OCI-LY1 (cell line): ENCODE measurements around the gene CD33.

ENCODE experiments used
- CTCF ChIP-seq: fragments of 200-600 bp; sonication (generic), shearing (Covaris generic); IDR thresholded peaks from 2 replicates; pipeline ENCODE4 v1.5.1; 2017; ENCODE audit warnings: mild to moderate bottlenecking, antibody characterized with exemption, low read length, moderate library complexity, mixed read lengths
- EZH2 ChIP-seq: fragments of 200-600 bp; sonication (generic), shearing (Covaris generic); IDR thresholded peaks from 2 replicates; pipeline ENCODE4 v1.8.0; 2017; ENCODE audit warnings: borderline replicate concordance, mixed run types, mild to moderate bottlenecking, antibody characterized with exemption, low read length, moderate library complexity, mixed read lengths

- TF ChIP-seq CTCF = no peak
- no peak for TF ChIP-seq EZH2
These were observed 4.9 kb upstream of the CD33 start for GRCh38 chr19:51219971-51220370.
